GM19455 (cell line): ENCODE results near the gene IMPA2.

Experiments
- ATAC-seq: cut with Tn5 transposase; IDR thresholded peaks from one replicate; pipeline ENCODE4 v1.9.1; 2021; ENCODE audit not compliant: unreplicated experiment

Gene IMPA2

DNA sequence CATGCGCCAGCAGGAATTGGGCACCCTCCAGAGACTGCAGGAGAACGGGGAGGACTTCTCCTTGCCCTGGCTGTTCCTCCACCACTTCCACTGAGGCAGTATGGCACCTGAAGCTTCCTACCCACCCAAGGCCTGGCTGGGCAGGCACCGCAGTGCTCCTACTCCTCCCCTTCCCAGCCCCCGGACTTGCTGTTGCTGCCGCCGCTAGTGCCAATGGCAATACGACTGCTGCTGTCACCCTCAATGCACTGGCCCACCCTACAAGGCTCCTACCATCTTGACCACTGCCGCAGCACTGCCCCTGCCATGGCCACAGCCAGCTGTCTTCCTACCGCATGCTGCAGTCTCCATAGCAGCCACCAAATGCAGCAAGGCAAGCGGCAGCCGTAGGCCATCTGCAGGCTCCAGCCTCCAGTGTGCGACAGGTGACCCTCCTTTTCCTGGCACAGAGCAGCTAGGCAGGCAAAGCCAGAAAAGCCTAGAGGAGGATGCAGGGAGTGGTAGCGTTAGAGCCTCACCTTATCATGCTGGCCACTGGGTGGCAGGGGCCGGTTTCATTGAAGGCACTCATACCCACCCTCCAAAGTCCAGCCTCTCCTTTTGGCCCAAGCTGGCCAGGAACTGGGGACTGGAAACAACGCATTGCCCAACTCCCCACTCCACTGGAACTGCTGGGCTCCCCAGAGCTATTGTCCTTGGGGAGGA lies 64.9 kb downstream of the IMPA2 start:
- ATAC-seq = no peak

DNA sequence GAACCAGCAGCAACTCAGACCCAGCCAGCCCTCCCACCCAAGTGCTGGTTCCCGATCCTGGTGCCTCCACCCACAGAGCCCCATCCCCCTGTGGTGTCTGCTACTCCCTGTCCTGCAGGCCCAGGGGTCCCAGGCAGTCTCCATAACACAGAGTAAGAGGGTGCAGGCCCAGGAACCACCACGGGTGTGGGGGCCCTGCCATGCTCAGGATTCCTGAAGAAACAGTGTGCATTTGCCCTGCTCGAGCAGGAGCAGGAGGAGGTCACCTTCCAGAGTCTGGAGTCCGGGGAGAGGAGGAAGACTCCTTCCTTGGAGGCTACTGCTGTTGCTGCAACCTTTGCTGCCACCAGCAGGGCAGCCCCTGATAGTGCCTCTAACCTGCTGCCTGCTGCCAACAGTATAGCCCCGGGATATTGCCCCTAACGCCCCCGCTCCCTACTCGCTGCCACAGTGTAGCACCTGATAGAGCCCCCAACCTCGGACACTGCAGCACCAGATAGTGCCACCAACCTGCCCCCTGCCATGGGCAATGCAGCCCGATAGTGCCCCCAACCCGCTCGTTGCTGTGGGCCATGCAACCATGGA lies 65.5 kb downstream of the IMPA2 start:
- no peak for ATAC-seq

DNA sequence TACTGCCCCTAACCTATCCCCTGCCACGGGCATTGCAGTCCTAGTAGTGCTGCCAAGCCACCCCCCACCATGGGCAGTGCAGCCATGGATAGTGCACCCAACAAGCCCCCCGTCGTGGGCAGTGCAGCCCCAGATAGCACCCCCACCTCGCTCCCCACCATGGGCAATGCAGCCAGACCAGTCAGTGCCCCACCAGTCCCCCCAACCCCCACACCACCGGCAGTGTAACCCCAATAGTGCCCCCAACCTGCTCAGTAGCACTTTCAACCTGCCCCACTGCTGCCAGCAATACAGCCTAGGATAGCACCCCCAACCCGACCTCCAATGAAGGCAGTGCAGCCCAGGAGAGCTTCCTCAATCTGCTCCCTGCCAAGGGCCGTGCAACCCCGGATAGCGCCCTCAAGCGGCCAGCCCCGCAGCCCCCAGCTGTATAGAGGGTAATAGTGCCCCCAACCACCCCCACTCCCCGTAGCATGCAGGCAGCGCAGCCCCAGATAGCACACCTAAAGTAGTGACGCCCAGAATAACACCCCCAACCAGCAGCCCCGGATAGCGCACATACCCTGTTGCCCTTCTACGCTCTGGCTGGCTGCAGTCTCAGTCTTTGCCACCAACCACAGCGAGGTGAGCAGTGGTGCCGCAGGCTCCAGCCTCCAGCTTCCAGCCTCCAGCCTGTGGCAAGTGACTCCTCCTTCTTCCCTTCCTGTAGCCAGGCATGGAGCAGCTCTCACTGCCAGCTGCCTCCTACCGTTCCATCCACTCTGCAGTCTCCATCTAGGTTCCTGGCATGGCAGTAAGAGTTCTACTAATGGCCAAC lies 66.9 kb downstream of the IMPA2 start:
- no peak for ATAC-seq

DNA sequence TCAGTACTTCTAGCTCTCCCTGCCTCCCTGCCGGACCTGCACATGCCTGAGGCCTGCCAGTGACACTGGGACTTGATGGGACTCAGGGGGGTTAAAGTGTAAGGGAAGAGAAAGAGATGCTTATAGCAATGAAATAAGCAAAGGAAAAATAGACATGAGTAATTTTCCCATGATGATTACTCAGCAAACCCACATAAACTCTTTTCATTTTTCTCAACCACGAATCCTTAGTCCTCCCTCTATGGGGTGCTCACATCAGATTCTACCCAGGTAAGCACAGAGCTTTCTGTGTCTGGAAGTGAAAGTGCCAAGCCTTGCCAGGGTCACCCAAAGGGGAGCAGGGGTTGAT lies 67.5 kb downstream of the IMPA2 start:
- ATAC-seq = no peak

DNA sequence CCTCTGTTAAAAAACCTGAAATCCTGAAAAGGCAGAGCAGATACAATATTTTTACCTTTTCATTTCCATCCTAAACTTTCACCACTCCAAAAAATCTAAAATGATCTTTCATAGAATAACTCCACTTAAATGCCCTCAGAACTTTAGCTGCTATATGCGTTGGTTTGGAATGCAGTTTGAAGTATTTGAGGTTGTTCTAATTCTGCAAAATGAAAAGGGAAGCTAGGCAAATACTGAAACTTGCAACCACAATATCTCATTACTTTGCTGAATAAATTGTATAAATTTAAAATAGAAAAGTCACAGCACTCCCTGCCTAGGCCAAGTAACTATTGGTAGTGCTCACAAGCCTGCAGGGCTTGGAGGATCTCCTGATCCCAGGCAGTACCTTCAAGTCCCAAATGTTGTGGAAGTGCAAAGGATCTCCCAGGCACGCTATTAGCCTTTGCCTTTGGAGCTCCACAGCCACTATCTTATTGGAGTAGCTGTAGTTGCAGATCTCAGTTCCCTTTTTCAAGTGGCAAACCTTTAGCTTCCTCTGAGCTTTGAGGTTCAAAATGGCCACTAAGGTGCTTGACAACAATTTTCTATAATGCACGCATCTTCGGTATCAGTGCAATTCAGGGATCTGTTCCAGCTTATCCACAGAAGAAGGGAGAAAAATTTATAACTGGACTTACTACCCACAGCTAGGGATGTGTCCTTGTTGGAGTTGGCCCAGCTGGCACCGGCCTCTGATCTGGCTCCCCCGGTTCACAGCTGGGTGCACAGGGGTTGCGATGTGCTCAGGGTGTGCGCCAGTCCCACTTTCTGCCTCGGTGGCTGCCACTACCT lies 68.9 kb downstream of the IMPA2 start:
- ATAC-seq = peak; percentile 89

DNA sequence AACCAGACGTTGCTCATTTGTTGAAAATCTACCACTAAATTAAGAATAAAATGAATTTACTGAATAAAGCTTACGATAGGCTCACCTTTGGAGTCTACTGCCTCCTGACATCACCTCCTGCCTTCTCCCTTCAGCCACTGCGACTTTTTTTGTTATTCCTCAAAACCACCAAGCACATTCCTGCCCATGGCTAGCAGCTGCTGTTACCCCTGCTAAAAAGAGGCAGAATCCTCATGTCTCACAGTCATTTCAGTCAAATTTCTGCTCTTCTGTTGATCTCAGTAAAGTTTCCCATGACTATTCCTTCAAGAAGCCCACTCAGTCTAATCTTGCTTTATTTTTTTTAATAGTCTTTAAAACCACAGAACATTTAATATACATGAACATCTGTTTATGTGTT lies 71.6 kb downstream of the IMPA2 start:
- no peak for ATAC-seq

DNA sequence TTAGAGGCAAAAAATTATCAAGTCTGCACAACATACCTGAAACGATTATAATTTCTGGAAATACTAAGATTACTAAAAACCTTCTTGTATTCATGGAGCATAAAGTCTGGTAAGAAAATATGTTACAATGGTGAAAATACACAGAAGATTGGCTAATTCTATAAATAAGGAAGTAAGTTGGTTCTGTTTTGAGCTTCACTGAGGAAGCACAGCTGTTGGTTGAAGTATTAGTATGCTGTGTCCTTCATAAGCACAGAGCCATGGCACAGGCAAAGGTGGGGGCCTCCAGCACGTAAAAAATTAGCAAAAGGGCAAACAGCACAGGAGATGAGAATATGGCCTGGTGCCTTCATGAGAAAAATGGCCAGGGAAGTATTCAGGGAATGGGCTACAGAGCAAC lies 72.0 kb downstream of the IMPA2 start:
- ATAC-seq = peak; percentile 43

DNA sequence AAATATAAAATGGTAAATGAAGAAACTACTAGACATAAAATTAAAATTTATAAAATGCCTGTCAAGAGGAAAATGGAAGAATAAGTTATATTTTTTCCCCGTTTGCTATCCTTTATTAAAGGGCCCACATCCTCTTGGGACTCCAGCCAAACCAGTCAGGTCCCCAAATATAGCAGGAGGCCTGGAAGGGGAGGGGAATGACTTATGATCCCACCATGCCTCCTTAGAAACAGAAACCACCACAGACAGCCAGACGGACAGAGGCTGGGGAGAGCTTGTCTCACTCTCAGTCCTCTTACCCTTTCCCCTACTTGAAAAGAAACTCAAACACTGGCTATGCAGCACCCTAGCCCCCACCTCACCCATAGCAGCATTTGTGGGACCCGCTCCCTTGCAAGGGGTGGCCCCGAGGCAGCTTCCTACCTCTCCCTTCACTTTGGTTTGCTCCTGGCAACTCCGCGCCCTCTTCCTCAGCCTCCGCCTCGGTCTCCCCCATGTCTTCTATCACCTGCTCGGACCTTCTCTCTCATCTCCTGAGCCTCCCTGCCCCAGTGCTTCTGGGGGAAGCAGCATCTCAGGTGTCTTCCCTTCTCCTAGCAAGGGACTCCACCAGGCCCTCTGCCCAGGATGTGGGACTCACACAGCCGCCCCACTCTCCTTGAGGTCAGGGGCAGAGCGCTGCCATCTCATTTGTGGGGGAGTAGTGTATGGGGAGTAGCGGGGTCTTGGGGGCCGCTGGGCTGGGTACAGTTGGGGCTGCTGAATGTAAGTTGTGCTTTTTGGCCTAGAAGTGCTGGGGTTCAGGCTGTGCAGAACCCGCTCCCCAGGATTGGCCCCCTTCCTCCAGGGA lies 75.0 kb downstream of the IMPA2 start:
- ATAC-seq = no peak

DNA sequence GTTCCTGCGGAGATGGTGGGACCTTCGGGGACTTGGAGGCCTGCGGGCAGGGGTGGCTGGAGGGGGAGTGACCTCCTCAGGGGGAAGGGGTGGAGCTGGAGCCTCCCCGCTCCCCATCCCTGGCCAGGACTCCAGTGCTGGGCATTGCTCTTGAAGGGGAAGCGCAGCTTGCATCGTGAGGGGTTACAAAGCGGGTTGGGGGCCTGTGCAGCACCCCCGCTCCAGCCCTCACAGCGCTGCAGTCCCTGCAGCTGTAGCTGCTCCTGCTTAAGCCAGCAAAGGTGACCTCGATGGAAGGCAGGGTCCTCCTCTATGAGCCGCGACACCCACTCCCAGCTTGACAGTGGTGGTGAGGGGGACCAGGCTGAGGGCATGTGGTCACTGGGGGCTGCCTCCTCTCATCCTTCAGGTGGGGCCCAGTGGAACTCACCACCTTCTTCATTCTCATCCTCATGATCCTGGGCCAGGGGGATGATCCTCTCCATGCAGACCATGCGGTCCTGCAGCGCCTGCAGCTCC lies 75.6 kb downstream of the IMPA2 start:
- ATAC-seq = no peak

DNA sequence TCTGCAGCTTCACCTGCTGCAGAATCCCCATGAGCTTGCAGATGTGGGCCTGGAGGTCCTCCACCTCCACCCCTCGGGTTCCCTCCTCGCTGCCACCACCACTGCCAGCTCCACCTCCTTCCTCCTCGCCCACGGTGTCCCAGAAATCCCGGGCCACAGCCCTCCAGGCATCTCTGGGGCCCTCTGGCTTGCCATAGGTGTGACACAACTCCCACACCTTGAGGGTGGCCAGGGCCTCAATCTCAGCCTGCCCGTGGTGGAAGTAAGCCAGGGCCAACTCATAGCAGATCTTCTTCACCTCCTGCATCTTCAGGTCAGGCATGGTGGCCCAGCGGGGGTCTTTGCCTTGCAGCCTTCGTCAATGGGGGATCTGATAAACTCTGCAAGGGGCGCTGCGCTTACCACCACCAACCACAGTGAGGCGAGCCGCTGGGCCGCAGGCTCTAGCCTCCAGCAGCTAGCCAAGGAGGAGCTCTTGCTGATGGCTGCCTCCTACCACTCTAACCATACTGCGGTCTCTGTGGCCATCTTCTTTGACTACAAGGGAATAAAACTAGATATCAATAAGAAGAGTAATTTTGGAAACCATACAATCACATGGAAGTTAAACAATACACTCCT lies 76.2 kb downstream of the IMPA2 start:
- ATAC-seq = no peak

DNA sequence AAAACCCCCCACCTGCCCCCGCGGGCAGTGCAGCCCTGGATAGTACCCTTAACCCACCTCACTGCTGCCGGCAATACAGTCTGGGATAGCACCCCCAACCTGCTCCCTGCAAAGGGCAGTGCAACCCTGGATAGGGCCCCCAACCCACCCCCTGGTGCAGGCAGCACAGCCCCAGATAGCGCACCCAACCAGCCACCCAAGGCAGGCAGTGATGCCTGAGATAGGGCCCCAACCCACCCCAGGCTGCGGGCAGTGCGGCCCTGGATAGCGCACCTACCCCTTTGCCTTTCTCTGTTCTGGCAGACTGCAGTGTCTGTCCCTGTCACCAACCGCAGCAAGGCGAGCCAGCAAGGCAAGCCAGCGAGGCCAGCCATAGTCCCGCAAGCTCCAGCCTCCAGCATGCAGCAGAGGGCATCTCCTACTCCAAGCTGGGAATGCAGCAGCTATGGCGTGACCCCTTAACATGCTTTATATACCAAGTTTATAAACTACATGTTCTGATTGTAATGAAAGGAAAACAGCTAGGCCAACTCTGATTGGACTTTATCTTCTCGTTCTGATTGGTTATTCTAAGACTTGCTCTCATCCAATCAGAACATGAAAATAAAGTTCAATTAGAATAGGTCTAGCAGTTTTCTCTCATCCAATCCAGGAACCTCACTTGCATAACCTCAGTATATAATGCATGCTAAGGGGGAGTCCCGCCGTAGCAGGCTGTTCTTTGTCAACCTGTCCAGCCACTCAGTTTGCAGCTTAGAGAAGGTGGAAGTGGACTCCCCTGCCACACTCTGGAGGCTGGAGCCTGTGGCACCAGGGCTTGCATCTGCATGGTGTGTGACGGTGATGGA lies 78.3 kb downstream of the IMPA2 start:
- no peak for ATAC-seq

DNA sequence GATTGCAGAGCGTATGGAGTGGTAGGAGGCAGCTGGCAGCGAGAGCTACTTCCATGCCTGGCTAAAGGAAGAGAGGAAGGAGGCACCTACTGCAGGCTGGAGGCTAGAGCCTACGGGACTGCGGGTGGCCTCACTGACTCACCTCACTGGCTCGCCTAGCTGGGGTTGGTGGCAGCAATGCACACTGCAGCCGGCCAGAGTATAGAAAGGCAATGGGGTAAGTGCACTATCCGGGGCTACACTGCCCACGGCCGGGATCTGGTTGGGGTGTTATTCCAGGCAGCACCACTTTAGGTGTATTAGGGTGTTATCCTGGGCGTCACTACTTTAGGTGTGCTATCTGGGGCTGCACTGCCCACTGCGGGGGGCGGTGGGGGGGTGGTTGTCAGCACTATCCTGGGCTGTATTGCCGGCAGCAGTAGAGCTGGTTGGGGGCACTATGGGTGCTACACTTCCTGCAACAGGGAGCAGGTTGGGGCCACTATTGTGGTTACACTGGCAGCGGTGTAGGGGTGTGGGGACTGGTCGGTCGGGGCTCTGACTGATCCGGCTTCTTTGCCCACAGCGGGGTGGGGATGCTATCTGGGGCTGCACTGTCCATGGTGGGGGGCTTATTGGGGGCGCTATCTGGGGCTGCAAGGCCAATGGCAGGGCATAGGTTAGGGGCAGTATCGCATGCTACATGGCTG lies 79.0 kb downstream of the IMPA2 start:
- no peak for ATAC-seq

DNA sequence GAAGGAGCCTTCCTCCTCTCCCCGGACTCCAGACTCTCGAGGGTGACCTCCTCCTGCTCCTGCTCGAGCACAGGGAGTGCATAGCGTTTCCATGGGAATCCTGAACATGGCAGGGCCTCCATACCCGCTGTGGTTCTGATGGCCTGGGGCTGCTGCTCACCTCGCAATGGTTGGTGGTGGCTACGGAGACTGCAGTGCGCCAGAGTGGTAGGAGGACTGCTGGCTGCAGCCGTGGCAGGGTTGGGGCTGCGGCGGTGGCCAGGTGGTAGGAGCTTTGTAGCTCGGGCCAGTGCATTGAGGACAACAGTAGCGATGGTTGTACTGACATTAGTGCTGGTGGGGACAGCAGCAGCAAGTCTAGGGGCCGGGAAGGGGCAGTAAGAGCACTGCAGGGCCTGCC lies 80.4 kb downstream of the IMPA2 start:
- ATAC-seq = no peak

DNA sequence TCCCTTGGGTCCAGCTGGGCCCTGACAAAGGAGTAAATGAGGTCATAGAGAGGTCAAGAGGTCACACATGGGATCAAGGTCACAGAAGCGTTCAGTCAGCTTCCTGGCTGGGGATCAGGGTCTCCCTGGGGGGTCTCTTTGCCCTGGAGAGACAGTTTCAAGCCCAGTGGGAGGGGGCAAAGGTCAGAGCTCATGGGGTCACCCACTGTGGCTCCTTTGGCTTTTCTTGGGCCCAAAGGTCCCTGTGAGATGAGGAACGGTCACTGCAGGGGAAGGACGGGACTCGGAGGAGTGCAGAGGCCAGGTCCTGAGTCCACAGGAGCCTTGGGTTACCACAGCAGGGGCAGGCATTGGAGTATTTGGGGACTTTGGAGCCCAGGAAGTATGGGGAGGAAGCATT lies 81.7 kb downstream of the IMPA2 start:
- no peak for ATAC-seq

DNA sequence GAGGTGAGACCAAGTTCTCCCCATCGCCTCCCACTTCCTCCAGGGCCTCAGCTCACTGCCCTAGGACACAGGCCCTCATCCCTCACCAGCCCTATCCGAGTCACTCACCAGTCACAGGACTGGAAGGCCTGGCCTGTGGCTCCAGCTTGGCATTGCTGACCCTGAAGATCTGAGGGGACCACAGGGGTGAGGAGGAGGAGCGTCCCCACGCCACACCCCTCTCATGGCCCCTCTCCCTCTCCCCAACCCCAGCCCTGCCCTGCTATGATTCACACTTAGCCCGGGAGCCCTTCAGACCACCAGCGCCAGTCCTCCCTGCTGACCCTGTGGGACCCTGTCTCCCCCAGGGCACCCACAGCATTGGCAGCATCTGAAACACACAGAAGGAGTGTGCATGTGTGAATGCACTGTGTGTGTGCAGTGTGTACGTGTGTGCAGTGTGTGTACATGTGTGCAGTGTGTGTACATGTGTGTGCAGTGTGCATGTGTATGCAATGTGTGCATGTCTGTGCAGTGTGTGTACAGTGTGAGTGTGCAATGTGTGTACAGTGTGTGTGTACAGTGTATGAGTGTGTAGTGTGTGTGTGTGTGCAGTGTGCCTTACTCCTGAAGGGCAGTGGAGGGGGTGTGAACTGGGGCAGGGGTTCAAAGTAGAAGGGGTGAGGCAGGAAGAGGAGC lies 82.9 kb downstream of the IMPA2 start:
- ATAC-seq = no peak

DNA sequence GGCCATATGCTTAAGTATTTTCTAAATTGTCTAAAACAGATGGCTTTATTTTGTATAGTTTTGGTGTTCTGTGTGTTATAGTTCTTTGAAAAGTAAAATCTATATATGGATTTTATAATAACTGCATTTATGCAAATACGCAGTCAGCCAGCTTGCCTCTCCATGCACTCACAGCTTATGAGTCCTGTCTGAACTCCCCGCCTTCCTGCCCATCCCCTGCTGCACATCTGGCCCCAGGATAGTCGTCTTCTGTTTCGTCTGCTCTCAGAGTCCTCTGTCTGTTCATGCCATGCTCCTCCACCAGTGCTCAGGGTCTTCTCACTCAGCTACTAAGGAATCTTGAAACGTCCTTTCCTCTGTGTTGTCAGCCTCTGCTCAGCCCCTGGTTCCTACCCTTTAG lies 84.1 kb downstream of the IMPA2 start:
- no peak for ATAC-seq

DNA sequence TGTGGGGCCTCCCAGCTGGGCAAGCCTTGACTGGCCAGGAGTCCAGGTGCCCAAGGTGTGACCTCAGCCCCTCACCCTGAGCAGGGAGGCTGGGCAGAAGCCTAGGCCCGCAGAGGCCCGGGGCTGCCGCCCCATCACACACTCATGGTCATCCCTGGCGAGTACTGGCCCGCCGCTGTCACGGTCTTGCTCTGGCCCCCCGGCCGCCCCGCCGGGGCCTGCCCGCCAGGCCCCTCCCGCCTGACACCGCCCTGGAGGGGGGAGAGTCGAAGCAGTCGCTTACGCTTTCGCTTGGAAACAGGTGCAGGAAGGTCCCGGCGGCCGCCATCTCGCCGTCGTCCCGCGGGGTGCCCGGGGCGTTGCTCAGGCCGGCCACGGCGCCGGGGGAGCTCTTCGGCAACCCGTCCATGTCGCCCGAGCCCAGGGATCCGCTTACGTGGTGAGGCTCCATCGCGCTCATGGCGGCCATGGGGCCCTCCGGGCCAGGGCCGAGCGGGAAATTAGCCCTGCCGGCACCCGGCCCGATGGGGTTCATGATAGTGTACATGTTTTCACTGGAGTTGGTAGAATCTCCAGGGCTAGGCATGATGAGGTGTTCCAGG lies 85.7 kb downstream of the IMPA2 start:
- ATAC-seq = no peak
